ENCODE measurements around the gene CRLF1.

Gene CRLF1

DNA sequence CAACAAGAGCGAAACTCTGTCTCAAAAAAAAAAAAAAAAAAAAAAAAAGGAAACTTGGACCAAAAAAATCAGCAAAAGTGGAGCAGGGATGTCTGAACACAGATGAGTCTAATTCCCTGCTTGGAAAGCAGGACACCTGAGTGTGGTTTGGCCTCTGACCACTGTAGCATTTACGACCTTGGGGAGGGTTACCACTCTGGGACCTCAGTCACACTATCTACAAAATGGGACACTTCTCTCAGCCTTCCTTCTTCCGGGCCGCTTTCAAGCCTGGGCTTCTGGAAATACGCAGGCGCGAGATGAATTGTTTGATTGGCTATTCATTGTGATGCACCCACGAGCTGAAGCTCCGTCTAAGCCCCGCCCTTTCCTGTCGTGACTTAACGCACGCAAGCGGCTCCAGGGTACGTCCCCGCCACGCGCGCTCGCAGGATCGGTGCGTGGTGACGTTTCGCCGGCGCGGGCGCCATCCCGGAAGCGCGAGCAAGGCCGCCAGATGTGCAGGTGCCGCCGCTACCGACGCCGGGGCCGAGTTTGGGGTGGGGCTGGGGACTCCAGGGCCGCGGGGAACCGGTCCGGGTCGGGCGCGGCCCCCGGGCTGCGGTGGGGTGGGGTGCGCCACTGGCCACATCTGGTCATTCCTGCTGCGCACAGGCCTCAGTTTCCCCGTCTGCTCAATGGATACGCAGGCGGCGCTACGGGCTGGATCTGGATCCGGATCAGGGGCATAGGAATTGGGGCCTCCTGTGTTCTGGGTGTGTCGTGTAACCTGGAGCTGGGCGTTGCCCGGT, 49.0 kb downstream of the CRLF1 start, which contains the start of gene KXD1:
Gene KXD1, plus strand, starts transcription at position 460 of the 791 bp plus-strand sequence. CDS start 4,187 bp downstream, outside the sequence.
- peak; percentile 96 for DNase-seq (ENCODE audit: low read depth)

DNA sequence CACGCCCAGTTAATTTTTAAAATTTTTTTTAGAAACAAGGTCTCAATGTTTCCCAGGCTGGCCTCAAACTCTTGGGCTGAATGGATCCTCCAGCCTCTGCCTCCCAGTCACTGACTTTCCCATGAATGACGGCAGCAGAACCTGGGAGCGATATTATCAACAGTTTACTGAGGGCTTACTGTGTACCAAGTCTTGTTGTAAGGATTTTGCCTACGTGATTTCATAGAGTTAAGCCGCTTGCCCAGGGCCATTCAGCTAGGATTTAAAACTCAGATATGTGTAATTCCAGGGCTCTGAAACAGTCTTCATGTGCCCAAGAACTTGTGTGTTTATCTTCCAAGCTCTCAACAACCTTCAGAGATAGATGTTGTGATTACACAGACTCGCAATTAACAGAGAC, 55.0 kb downstream of the CRLF1 start:
- DNase-seq (ENCODE audit: low read depth) = no peak

DNA sequence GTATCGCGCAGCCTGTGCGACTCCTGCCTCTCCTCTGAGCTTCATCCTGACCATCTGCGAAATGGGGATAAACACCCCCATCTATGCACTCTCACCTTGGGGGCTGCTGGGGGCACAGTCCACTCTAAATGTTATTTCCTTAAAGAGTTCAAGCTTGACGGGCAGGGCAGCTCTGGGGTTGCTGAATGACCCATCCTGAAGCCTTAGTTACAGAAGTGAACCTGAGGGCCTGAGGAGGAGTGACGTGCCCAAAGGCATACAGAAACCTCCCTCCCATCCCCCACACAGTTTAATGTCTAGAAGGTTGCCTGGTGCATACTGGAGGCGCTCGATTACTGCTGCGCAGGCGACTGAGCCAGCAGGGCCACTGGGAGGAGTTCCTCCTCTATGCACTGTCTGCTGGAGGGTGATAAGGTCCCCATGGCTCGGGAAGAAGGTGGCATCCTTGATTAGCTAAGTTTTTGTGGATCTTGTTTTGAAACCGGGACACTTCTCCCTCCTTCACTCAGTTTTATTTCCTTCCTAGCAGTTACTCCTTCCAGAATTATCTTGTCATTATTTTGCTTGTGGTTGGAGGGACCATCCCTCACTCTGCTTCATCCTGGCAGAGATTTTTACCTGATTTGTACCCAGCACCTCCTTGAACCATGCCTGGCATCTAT, 62.7 kb downstream of the CRLF1 start:
- DNase-seq (ENCODE audit: low read depth) = peak; percentile 52
